KMS-11 (cell line): ENCODE results near the gene TMPRSS13.

Experiments used
- H2AFZ ChIP-seq: fragments of 200-600 bp; sonication (generic); 2 replicates; pipeline ENCODE4 v1.6.1; 2016; ENCODE audit warnings: antibody characterized with exemption, mixed run types, low read depth
- H3K27ac ChIP-seq: fragments of 200-600 bp; sonication (generic); 2 replicates; pipeline ENCODE4 v1.6.1; 2016; ENCODE audit warnings: mild to moderate bottlenecking, mixed run types
- H3K27me3 ChIP-seq: fragments of 200-600 bp; sonication (generic); 2 replicates; pipeline ENCODE4 v1.6.1; 2017; ENCODE audit warnings: mild to moderate bottlenecking, low read depth, mixed run types, moderate library complexity; ENCODE audit not compliant: insufficient read depth
- H3K36me3 ChIP-seq: fragments of 200-600 bp; sonication (generic); 2 replicates; pipeline ENCODE4 v1.6.1; 2017; ENCODE audit warnings: mild to moderate bottlenecking, mixed run types; ENCODE audit not compliant: insufficient read depth
- H3K4me1 ChIP-seq: fragments of 200-600 bp; sonication (generic); 2 replicates; pipeline ENCODE4 v1.6.1; 2016; ENCODE audit warnings: mild to moderate bottlenecking, low read depth, mixed run types; ENCODE audit not compliant: poor library complexity, severe bottlenecking
- H3K4me2 ChIP-seq: fragments of 200-600 bp; sonication (generic); 2 replicates; pipeline ENCODE4 v1.7.0; 2016; ENCODE audit warnings: mild to moderate bottlenecking, mixed run types
- H3K4me3 ChIP-seq: fragments of 200-600 bp; sonication (generic); IDR thresholded peaks from 2 replicates; pipeline ENCODE4 v1.6.1; 2017; ENCODE audit warnings: low read depth, low read length, mixed read lengths; ENCODE audit not compliant: insufficient read depth
- H3K79me2 ChIP-seq: fragments of 200-600 bp; sonication (generic); 2 replicates; pipeline ENCODE4 v1.6.1; 2016; ENCODE audit warnings: low read depth, mixed run types; ENCODE audit not compliant: insufficient read depth
- H3K9ac ChIP-seq: fragments of 200-600 bp; sonication (generic); 2 replicates; pipeline ENCODE4 v1.6.1; 2016; ENCODE audit warnings: mild to moderate bottlenecking, mixed run types
- H4K20me1 ChIP-seq: fragments of 200-600 bp; sonication (generic); 2 replicates; pipeline ENCODE4 v1.6.1; 2016; ENCODE audit warnings: mild to moderate bottlenecking, mixed run types; ENCODE audit not compliant: insufficient read depth
- TF ChIP-seq, protein P1 (sequence below): fragments of 200-600 bp; sonication (generic); conservative IDR thresholded peaks from 2 replicates; pipeline ENCODE4 v1.6.1; 2017; ENCODE audit warnings: low read depth, mild to moderate bottlenecking, antibody characterized with exemption, low read length, moderate library complexity, mixed read lengths

Gene TMPRSS13

DNA sequence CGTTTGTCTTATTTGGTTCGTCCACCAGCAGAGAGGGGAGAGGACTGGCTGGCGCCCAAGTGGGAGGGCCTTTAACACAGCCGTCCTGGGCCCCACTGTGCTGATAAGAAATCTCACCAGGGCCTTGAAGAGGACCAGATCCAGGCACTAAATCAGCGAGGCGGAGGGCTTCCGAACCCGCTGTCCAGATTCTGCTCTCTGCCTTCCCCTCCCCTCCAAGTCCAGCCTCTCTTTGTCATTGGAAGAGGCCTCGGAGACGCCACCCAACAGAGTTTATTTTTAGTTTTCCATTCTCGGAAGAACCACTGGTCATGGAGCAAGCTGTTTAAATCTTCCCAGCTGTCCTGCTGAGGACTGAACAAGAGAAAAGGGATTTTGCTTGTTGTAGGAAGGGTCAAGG is 43.4 kb downstream of the TMPRSS13 start:
- H3K9ac ChIP-seq, result no peak overlapping the region
- TF ChIP-seq, protein P1, sequence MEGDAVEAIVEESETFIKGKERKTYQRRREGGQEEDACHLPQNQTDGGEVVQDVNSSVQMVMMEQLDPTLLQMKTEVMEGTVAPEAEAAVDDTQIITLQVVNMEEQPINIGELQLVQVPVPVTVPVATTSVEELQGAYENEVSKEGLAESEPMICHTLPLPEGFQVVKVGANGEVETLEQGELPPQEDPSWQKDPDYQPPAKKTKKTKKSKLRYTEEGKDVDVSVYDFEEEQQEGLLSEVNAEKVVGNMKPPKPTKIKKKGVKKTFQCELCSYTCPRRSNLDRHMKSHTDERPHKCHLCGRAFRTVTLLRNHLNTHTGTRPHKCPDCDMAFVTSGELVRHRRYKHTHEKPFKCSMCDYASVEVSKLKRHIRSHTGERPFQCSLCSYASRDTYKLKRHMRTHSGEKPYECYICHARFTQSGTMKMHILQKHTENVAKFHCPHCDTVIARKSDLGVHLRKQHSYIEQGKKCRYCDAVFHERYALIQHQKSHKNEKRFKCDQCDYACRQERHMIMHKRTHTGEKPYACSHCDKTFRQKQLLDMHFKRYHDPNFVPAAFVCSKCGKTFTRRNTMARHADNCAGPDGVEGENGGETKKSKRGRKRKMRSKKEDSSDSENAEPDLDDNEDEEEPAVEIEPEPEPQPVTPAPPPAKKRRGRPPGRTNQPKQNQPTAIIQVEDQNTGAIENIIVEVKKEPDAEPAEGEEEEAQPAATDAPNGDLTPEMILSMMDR, result no peak
- H3K27ac ChIP-seq, result no peak overlapping the region
- H3K4me3 ChIP-seq, result no peak overlapping the region
- H3K27me3 ChIP-seq, result no peaks in the 10 kb centered on the region
- no peaks in the 10 kb centered on the region for H3K4me1 ChIP-seq
- no peaks in the 10 kb centered on the region for H3K36me3 ChIP-seq
- H4K20me1 ChIP-seq, result no peaks in the 10 kb centered on the region
- H3K4me2 ChIP-seq, result no peak overlapping the region
- no peak overlapping the region for H2AFZ ChIP-seq
- no peaks in the 10 kb centered on the region for H3K79me2 ChIP-seq

DNA sequence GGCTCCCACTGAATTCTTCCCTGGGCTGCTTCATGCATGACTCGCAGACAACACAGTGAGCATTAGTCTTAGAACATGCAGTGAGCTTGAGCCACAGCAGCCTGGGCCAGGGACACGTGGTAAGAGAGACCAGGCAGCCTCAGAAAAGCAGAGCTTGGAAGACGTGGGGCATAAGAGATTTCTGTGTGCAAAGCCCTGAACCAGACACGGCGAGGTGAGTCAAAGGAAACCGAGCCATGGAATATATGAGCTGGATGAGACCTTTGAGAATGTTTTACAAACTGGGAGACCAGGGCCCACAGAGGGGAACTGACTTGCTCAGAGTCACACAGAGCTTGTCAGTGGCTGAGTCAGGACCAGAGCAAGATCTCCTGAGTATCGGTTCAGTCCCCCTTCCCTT is 44.2 kb downstream of the TMPRSS13 start:
- Histone ChIP-seq H3K79me2 (no peaks in the 10 kb centered on the region), H3K4me2 (no peak overlapping the region), H3K4me3 (no peak overlapping the region), H3K27me3 (no peaks in the 10 kb centered on the region), H2AFZ (no peak overlapping the region), H3K9ac (no peak overlapping the region), H3K36me3 (no peaks in the 10 kb centered on the region), H3K27ac (no peak overlapping the region), H3K4me1 (no peaks in the 10 kb centered on the region), H4K20me1 (no peaks in the 10 kb centered on the region)
- TF ChIP-seq, protein P1, result no peak

DNA sequence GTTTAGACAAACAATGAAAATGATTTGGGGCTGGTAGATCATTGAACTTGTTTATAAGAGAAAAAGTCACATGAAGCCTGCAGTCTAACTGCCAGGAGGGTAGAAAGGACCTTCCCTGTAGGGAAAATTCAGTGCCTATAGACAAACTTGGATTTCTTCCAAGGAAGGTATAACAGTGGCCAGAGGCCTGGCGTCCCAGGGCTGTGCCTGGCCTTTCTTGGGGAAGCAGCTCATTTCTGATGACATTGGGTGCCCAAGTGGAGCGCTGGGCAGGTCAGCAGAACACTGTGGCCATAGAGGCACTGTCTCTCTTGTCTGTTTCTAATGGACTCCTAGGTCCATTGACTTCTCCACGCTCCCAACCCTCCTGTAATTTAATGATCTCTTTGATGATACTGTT is 46.1 kb downstream of the TMPRSS13 start:
- H3K4me3 ChIP-seq, result no peak overlapping the region

DNA sequence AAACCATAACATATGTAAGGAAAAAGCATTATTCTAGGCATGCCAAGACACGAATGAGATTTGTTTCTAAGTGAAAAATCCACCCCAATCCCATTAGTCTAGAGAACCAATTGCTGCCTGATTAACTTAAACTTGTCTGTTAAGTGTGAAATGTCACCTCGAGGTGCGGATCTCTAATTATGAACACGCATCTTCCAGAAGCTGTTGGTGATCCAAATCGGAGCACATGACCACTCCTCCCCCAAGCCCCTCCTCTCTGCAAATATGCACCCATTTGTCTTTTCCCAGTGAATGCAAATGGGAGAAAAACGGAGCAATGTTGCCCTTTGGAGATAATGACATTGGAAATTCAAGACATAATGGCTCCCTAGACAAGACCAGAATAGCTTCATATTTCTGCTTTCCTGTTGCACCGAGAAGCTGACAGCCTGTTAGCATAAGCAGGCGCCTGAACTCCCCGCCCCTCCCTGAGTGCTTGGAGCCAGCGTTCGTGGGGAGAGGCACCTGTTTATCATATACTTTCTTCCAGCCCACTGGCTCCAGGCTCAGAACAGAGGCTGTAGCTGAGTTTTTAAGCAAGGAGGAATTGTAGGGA is 46.8 kb downstream of the TMPRSS13 start:
- Histone ChIP-seq H3K79me2 (no peaks in the 10 kb centered on the region), H3K4me3 (no peak overlapping the region), H3K4me2 (no peak overlapping the region), H3K27ac (no peak overlapping the region), H3K36me3 (no peaks in the 10 kb centered on the region), H3K27me3 (no peaks in the 10 kb centered on the region), H3K9ac (no peak overlapping the region), H4K20me1 (no peaks in the 10 kb centered on the region), H2AFZ (no peak overlapping the region), H3K4me1 (no peaks in the 10 kb centered on the region)
- TF ChIP-seq, protein P1, result no peak

More for the DNA sequence above, 46.1 kb downstream of the TMPRSS13 start:
- Histone ChIP-seq H2AFZ (no peak overlapping the region), H3K36me3 (no peaks in the 10 kb centered on the region), H3K4me1 (no peaks in the 10 kb centered on the region), H3K79me2 (no peaks in the 10 kb centered on the region), H3K27ac (no peak overlapping the region), H3K9ac (no peak overlapping the region), H3K4me2 (no peak overlapping the region), H4K20me1 (no peaks in the 10 kb centered on the region), H3K27me3 (no peaks in the 10 kb centered on the region)
- TF ChIP-seq, protein P1, result no peak
